GM13977 (cell line): ENCODE results near the gene BBS1.

ENCODE experiments used
- DNase-seq: peaks from one replicate; pipeline ENCODE4 v3.0.0; 2012; ENCODE audit warnings: low spot score
- CTCF ChIP-seq: IDR thresholded peaks from 2 replicates; pipeline ENCODE4 v1.5.1; 2012; ENCODE audit warnings: mild to moderate bottlenecking, control low read depth; ENCODE audit not compliant: insufficient read depth; ENCODE audit errors: extremely low read depth, missing control alignments
- in situ Hi-C: fragments of 300-500 bp; cut with MboI; formaldehyde crosslinking; loops from one replicate; pipeline ENCODE4 v1.12.0; 2022; ENCODE audit warnings: low sequenced_read_pairs, low pct_unique_long_range_greater_than_20kb, mixed read lengths, inconsistent platforms; ENCODE audit not compliant: unreplicated experiment

Gene BBS1

GRCh38 chr11:66510990-66511339 lies 530 bp downstream of the BBS1 start:
- DNase-seq, result no peak
- in situ Hi-C loops, result no loop called here
- TF ChIP-seq CTCF, result no peak

DNA sequence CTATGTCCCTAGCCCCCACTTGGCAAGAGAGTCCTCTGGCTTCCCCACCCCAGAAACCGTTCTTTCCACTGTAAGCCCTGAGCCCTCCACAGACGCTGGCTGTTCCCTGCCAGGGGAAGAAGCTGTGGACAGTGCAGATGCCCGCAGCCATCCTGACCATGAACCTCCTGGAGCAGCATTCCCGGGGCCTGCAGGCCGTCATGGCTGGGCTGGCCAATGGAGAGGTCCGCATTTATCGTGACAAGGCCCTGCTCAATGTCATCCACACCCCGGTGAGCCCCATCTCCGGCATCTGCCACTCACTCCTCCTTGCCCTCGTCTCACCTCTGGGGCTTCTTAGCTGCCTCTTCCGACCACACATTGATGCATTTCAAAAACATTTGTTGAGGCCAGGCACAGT lies 13.2 kb downstream of the BBS1 start:
- DNase-seq, result no peak
- in situ Hi-C loops, result no loop called here
- no peak for TF ChIP-seq CTCF

GRCh38 chr11:66524304-66525040 lies 14.0 kb downstream of the BBS1 start:
- in situ Hi-C loops, result no loop called here
- DNase-seq, result no peak
- TF ChIP-seq CTCF, result no peak

- in situ Hi-C loops, result no loop called here
- no peak for DNase-seq
Observed at GRCh38 chr11:66529069-66529468, 18.6 kb downstream of the BBS1 start.

DNA sequence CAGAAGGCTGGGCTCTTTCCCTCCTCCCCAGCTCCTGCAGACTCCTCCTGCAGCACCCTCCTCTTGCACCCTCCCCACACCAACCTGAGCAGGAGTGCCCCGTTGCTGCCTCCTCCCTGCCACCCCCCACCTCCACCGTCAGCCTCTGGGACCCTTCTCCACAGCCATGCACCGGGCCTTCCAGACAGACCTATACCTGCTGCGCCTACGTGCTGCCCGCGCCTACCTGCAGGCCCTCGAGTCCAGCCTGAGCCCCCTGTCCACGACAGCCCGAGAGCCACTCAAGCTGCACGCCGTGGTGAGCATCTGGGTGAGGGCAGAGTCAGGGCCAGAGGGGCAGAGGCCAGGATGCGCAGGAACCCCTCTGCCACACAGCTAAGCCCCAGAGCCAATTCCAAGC lies 19.2 kb downstream of the BBS1 start:
- DNase-seq, result no peak
- in situ Hi-C loops, result no loop called here
- no peak for TF ChIP-seq CTCF

More at GRCh38 chr11:66529069-66529468, 18.6 kb downstream of the BBS1 start:
- no peak for TF ChIP-seq CTCF

- DNase-seq, result no peak
- in situ Hi-C loops, result no loop called here
- no peak for TF ChIP-seq CTCF
Observed at GRCh38 chr11:66530927-66531709, 20.7 kb downstream of the BBS1 start.
